ENCODE data around the gene TTC34. TPM values are rescaled to one million over a fixed set of nuclear protein-coding genes. Genes with fewer than 3 reads are reported as not detected.
"Not testable (repeated sequence)": the region's sequence is repeated elsewhere in the genome, so short reads cannot be mapped to it uniquely, and the experiment has no call there.

Gene TTC34
- total RNA-seq, 1 donor from 2014 or later: 0.16 TPM

DNA sequence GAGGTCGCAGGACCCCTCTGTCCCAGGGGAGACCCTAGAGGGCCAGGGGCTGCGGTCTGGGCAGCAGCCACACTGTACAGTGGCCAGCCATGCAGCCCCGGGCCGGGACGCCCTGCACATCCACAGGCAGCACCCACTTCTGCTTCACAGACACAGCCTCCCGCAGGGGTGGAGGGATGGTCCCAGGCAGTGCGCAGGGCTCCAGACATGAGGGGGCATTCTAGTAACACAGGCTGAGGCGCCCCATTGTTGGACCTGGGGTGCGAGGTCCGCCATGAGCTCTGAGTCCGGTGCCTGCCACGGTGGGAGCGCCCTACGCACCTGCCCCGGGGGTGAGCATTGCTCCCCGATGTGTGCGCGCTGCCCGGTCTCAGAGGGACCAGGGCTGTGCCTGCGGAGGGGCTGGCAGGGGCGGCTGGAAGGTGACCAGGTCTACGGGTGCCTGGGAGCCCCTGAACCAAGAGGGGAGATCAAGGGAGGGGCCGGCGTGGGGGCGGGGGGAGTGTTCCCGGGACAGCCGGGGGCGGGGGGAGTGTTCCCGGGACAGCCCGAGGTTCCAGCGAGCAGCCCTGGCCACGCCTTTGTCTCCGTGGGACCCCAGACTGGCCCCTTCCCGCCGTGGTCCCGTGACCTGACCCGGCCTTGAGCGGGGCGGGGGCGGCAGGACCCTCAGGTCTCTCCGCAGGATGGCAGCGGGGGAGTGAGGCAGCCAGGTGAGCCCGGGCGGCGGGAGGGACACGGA is 173.1 kb downstream of the TTC34 start:
- no peak for DNase-seq

DNA sequence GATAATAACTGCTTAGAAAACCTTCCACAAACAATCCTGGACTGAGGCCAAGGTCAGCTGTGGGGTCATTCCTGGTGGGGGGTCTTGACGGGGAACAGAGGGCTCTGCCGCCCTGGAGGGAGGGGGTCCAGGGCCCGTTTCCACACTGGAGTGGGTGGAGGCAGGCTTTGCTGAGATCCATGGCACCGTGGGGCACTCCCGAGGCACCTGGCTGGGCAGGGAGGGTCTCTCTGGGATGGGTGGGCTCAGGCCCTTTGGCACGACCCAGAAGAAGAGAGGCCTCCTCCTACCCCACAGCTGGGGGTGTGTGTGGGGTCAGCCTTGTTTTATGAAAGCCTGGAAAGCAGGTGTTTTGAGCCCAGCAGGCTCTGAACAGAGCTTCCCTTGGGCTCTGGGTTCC is 173.7 kb downstream of the TTC34 start:
- no peak for DNase-seq

DNA sequence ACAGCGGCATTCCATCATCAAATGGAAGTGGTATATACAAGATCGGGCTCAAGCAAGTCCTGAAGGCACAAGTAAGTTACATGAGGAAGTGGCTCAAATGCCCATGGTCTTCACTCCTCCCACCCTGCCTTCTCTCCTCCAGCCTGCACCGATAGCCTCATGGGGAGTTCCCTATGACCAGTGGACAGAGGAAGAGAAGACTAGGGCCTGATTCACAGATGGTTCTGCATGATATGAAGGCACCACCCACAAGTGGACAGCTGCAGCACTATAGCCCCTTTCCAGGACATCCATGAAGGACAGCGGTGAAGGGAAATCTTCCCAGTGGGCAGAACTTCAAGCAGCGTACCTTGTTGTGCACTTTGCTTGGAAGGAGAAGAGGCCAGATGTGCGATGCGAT is 175.7 kb downstream of the TTC34 start:
- not testable (repeated sequence) for DNase-seq

DNA sequence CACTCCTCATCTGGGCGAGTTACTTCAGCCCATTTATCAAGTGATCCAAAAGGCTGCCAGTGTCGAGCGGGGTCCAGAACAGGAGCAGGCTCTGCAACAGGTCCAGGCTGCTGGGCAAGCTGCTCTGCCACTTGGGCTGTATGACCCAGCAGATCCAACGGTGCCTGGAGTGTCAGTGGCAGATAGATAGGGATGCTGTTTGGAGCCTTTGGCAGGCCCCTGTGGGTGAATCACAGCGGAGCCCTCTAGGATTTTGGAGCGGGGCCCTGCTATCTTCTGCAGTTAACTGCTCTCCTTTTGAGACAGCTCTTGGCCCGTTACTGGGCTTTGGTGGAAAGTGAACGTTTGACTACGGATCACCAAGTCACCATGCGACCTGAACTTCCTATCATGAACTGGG is 176.2 kb downstream of the TTC34 start:
- DNase-seq: no peak

DNA sequence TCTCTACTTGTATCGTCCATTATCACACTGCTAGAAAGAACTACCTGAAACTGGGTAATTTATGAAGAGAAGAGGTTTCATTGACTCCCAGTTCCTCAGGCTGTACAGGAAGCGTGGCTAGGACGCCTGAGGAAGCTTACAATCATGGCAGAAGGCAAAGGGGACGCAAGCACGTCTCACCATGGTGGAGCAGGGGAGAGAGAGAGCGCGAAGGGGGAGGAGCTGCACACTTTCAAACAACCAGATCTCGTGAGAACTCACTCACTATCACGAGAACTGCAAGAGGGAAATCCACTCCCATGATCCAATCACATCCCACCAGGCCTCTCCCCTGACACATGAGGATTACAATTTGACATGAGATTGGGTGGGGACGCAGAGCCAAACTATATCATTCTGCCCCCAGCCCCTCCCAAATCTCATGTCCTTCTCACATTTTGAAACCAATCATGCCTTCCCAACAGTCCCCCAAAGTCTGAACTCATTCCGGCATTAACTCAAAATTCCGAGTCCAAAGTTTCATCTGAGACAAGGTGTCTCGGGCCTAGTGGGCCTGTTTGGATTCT is 176.7 kb downstream of the TTC34 start:
- DNase-seq: no peak

DNA sequence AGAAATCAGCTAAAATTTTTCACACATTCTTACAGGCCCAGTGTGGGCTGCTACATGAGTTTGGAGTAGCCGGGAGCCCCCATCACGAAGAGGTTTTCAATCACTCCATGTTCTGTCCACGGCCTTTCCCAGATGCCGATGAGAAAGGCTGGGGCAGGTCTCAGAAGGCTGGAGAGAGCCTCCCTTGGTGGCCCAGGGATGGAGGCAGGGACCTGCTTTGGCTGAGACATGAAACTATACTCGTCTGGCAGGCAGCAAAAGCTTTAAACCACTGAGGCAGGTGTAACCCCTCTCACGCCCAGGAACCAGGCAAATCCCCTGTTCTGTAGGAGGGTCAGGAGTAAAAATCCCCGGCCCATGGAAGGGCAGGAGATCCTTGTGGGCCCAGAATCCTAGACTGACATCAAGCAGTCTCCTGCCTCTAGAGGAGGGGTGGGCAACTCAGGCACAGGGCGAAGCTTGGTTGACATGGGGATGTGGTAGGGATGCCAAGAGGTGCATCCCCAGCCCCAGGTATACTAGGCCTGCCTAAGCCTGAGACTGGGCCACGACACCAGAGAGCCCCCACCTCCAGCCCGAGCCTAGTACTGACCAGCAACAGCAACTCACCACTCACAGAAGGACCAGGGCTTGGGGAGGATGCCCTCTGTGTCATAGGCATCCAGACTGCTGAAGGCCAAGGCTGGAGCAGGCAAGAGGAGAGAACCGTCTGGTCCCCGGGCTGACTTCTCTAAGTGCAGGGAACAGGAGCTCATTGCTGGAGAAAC is 177.7 kb downstream of the TTC34 start:
- no peak for DNase-seq

DNA sequence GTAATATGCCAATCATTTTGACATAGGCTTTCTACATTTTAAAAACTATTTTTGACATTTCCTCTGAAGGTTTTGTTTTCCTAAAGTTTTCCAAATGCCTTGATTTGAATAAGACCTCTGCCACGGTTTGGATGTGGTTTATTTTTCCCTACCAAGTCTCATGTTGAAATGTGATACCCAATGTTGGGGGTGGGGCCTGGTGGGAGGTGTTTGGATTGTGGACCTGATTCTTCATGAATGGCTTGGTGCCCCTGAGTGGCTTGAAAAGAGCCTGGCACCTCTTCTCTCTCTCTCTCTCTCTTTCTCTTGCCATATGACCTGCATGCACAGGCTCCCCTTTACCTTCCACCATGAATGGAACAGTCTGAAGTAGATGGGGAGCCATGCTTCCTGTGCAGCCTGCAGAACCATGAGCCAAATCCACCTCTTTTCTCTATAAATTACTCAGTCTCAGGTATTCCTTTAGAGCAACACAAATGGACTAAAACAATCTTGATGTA is 183.5 kb downstream of the TTC34 start:
- no peak for DNase-seq

DNA sequence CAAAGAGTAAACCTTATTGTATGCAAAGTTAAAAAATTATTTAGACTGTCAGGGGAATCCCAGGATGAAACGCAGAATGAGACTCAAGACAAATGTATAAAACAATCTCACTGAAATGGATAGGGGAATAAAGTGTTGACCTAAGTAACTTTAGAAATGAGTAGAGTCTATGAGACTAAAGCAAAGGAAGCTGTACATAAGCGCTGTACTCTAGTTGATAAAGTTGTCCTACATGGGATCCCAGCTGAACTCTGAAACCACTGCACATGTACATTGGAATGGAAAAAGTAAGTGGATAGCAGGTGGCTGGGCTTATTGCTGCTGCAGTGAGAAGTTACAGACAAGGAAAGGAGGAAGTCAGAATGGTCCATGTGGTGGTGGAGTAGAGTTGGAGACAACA is 187.3 kb downstream of the TTC34 start:
- DNase-seq: no peak

DNA sequence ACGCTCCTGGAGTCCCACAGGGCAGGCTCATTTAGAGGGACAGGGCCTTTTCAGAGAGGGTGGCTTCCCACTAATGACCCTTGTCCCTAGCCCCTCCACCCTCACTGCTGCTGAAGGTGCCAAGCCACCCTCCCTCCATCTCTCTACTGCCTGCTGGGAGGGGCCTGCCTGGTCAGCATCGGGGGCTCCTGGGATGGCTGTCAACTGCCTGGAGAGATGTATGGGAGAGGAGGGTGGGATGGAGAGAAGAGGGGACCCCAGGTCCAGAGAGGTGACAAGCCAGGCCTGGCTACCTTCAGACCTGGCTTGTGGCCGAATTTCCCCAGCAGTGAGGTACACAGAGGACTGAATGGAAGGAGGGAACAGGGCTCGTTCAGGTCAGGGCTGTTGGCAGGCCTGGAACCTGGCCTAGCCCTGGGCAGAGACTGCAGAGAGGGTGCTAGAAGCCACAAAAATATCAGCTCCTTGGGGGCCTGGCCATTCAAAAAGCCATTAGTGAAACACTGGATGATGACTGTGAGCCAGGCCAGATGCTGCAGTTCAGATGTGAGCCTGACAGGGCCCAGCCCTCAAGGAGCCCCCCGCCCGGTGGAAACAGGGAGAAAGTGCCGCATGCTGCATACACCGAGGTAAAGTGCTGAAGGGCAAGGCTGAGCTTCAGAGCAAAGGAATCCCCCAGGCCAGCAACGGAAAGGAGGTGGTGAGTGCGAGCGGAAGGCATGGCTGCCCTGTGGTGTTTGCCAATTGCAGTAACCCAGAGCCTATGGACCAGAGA is 188.7 kb downstream of the TTC34 start:
- no peak for DNase-seq

DNA sequence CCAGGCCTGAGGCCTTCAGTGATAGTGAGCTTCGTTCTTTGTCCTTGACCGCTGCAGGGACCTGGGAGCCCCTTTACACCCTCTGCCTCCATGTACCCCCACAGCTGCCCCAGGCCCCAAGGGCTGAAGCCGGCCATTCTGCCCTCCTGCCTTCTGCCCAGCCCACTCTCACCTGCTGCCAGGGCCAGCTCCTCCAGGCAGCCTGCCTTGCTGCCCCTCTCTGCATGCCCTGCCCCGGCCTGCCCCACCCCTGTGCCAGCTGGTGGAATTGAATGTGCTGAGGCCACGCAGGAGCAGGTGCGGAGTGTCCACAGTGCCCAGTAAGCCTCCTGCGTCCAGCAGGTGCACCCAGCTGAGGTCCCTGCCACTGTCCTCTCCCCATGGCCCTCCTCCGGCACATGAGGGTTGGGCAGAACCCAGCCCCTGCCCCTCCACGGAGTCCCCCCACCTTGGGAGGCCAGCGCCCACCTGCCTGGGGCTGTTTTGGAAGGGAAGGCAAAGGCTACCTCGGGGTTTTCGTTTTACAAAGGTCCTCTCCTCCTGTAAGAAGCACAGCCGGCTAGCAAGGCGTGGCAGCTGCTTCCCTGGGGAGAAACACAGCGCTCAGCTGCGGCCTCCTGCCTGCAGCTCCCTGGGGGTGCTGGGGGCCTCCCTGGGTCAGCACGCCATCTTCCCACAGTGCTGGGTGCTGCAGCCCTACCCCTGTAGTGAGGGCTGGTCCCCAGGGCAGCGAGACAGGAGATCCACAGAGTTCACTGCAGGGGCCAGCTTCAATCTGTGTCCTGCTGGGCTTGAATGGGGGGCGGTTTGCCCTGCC is 189.7 kb downstream of the TTC34 start:
- DNase-seq: no peak

DNA sequence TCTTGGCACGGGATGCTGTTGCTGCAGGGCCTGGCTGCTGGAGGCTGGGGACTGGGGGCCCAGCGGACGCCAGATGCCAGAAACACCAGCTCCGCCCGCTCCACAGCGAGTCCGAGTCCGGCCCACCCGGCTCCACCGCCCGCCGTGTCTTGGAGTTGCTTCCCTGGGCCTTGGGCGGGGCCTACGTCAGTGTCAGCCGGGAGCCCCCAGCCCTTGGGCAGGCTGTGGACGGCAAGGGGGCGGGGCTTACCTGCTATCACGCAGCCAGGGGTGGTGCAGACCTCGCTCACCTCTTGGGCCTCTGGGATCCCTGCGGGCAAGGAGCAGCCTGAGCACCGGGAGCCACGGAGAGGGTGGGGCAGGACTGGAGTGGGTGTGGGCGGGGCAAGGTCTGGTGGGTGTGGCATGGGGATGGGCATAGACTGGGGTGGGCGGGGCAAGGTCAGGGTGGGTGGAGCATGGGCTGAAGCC is 190.4 kb downstream of the TTC34 start:
- DNase-seq: no peak

DNA sequence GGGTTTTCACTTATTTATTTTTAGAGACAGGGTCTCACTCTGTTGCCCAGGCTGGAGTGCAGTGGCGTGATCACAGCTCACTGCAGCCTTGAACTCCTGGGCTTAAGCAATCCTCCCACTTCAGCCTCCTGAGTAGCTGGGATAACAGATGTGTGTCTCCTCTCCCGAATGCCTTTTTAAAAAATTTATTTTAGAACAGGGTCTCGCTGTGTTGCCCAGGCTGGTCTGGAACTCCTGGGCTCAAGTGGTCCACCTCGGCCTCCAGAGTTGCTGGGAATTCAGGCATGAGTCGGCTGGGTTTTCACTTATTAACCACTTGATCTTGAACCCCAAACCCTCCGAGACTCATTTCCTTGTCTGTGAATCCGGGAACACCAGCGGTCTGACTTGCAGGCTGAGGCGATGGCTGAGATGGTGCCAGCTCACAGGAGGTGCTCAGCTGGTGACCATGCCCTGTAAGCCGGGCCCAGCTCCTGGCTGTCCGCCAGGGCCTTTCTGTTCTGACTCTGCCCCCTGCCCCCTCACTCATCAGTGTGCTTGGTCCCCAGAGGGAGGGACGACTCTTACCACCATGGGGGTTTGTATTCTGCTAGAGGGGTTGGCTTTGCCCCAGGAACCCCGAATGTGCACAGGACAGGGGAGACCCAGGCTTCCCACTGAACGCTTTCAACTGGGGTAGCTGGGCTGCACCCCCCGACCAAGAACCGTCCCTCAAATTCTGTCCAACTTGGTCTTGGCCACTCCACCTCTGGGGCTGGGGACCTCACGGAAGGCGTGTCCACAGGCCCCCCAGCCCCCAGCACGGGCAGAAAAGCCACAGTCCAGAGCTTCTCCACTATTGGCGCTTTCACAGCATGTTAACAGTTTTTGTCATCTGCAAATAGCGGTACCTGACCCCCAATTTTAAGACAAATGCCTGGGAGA is 191.2 kb downstream of the TTC34 start:
- DNase-seq: no peak

DNA sequence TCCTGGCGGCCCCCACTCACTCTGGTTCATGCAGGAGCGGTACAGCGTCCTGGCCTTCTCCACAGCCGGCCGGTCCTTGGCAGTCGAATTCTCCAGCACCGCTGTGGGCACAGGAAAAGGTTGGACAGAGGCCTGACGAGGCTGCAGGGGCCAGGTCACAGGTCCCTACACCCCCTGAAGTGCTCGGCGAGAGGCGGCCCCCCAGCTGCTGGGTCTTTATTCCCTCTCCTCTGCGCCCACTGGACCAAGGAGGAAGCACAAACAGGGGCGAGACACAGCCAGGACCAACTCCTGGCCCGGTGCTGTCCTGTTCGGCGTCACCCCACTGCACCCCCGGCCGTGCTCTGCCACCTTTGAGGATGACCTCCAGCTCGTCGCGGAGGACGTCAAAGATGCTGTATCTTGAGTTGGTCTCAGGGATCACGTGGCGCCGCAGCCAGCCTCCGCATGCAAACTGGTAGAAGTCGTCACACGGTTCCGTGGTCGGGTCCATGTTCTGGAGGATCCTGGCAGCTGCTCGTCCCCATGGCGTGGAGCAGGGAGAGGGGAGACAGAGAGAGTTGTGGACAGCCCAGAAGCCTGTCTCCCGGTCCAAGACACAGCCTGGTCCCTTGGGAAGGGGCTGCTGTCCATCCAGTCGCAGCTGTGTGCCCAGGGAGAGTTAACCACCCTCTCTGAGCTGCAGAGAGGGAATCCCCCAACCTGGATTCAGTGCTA is 192.0 kb downstream of the TTC34 start:
- no peak for DNase-seq

DNA sequence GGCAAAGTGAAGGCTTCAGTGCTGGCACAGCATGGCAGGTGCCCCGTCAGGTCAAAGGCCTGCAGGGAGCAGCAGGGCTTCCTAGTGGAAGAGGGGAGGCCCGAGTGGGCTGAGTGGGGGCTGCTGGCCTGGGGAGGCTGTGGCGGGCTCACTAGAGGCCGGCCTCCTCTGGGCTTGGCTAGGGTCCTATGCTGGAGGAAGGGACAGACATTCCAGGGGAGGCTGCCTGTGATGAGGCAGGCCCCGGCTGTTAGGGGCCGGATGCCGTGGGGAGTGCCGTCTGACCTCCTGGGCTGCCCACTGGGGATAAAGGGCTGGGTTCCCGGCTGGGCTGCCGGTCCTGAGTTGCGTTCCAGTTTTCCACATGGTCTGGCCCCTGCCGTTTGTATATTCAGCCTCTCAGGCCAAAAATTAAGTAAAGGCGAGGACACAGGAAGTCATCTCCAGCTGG is 193.8 kb downstream of the TTC34 start:
- DNase-seq: no peak

DNA sequence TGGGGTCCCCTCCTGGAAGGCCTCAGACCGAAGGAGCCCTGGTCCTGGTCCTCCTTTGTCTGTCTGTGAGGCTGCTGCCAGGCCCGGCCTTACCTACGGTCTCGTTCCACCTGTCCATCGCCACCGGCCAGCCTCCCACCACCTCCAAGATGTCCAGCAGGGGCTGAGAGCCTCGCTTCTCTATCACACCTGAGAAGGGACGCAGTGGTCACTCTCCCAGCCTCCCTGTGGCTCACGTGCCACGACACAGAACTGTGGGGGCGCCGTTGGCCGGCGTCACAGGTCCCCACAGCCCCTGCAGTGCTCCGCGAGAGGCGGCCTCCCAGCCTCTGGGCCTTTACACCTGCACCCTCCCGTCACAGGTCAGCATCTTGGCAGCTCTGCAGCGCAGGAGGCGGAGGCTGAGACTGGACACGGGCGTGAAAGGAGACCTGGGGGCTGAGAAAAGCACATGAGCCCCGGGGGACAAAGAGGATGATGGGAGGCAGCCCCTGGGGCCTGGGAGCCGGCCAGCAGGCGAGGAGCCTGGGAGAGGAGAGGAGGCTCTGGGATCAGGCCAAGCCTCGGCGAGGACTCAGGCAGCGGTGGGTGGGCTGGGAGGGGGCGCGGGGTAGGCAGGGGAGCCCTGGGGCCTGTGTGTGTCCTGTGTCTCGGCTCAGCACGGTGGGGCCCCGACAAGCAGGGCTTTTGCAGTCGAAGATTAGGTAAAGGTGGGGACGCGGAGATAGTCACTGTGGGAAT is 194.4 kb downstream of the TTC34 start:
- DNase-seq: no peak

DNA sequence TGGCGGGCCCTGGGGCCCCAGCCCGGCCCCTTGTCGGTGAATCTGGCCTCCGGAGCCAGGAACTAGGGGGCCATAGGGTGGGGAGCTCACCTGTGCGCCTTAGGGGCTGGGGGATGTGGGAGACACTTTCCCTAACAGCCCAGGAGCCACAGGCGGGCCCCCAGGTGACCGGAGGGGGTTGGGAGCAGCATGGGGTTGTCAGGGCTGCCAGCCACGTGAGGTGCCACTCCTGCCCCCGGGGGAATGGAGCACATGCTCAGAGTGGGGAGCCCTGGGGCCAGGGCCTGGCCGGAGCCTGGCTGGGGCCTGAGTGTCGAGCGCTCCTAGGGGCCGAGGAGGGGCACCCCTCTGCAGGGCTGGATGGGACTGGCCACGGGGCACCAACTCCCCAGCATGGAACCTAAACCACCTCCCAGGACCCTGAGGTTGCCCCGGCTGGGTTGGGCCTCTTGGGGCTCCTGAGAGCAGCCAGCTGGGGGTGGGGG is 195.1 kb downstream of the TTC34 start:
- DNase-seq: no peak

DNA sequence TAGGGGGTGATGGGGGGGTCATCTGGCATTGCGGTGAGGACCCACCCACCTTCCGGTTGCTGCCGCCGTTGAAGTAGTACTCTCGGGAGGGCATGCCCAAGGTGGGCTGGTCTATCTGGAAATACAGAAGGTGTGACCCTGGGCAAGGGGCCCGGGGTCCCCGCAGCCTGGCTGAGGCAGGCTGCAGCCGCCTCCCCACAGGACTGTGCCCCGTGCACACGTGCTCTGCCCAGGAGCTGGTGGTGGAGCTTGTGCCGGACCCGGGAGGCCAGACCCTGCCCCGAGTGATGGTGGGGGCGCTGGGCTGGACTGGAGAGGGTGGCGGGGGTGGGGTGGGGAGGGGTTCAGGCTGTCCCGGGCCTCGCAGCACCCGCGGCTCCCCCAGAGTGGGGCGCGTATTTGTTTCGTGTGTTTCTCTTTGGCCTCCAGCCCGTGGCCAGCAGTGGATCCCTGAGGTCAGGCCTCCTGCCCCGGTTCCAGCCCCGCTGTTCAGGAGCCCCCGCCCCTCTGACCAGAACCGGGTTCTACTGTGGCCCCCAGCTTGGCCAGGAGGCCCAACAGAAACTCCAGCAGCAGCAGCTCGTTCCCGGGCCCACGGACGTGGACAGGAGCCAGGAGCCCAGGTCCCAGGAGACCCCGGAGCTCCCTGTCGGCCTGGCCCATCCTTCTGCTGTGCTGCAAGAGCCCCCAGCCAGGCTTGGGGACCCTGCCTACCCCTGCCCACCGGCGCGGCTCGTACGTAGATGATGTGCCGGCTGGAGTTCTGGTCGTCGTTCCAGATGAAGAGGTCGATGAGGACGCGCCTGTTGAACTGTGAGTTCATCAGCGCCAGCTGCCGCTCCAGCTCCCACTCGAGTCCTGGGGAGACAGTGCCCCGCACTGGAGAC is 195.7 kb downstream of the TTC34 start:
- no peak for DNase-seq

All from occipital lobe (tissue), 2 donors.